ENCODE measurements around the gene FTO. TPM values are rescaled to one million over a fixed set of nuclear protein-coding genes. Genes with fewer than 3 reads are reported as not detected.

The FTO gene
- polyA plus RNA-seq, 1 donor from 2014 or later: 80.1 TPM

DNA sequence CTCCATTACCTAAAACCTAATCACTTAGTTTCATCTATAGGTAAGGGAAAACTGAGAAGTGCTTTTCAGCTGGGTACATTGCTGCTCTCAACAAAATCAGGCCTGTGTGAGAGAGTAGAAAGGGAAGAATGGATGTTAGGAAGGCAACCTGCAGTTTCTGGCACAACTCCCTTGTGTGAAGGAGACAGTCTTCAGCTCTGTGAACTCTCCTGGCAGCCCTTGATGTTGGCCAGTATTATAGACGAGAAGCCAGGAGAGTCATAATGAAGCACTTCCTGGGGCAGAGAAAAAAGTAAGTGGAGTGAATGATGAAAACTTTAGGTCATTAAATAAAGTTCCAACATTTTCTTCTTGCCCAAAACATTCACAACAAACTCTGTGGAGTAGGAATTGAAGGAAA lies 322.5 kb downstream of the FTO start:
- Histone ChIP-seq H3K9ac (ENCODE audit: low read length) (no peak overlapping the region), H3K4me2 (ENCODE audit: low read length) (no peak overlapping the region)

DNA sequence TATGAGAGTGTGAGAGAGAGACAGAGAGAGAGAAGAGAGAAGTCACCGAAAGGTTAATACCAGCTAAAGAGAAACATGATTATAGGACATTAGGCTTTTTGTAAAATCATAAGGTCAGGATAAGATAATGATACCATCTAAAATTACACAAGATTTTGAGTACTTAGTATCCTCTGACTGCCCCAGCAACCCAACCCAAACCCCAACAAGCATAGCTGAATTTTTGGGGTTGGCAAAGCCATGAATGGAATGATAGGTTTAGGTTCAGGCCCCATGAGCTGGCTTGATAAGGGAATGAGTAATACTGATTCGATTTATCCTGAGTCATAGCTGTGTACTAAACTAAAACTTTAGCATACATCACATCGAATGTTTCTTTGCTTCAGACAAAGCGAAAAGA lies 323.1 kb downstream of the FTO start:
- Histone ChIP-seq H3K9ac (ENCODE audit: low read length) (no peak overlapping the region), H3K4me2 (ENCODE audit: low read length) (no peak overlapping the region)
- TF ChIP-seq RAD21 (conservative IDR thresholded peaks at IDR 0.05) (no peak), EP300 (conservative IDR thresholded peaks at IDR 0.05; ENCODE audit: poor library complexity, severe bottlenecking) (no peak), SMC3 (conservative IDR thresholded peaks at IDR 0.05; ENCODE audit: poor library complexity) (no peak), MXI1 (conservative IDR thresholded peaks at IDR 0.05; ENCODE audit: poor library complexity, severe bottlenecking) (no peak), POLR2AphosphoS5 (IDR thresholded peaks at IDR 0.05) (no peak), TAF1 (IDR thresholded peaks at IDR 0.05; ENCODE audit: low read depth) (no peak), EZH2 (IDR thresholded peaks at IDR 0.05; ENCODE audit: borderline replicate concordance, insufficient read depth, low read length, poor library complexity, severe bottlenecking) (no peak)
- TF ChIP-seq, protein P1, sequence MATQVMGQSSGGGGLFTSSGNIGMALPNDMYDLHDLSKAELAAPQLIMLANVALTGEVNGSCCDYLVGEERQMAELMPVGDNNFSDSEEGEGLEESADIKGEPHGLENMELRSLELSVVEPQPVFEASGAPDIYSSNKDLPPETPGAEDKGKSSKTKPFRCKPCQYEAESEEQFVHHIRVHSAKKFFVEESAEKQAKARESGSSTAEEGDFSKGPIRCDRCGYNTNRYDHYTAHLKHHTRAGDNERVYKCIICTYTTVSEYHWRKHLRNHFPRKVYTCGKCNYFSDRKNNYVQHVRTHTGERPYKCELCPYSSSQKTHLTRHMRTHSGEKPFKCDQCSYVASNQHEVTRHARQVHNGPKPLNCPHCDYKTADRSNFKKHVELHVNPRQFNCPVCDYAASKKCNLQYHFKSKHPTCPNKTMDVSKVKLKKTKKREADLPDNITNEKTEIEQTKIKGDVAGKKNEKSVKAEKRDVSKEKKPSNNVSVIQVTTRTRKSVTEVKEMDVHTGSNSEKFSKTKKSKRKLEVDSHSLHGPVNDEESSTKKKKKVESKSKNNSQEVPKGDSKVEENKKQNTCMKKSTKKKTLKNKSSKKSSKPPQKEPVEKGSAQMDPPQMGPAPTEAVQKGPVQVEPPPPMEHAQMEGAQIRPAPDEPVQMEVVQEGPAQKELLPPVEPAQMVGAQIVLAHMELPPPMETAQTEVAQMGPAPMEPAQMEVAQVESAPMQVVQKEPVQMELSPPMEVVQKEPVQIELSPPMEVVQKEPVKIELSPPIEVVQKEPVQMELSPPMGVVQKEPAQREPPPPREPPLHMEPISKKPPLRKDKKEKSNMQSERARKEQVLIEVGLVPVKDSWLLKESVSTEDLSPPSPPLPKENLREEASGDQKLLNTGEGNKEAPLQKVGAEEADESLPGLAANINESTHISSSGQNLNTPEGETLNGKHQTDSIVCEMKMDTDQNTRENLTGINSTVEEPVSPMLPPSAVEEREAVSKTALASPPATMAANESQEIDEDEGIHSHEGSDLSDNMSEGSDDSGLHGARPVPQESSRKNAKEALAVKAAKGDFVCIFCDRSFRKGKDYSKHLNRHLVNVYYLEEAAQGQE (IDR thresholded peaks at IDR 0.05; ENCODE audit: borderline replicate concordance): no peak
- TF ChIP-seq, protein P2, sequence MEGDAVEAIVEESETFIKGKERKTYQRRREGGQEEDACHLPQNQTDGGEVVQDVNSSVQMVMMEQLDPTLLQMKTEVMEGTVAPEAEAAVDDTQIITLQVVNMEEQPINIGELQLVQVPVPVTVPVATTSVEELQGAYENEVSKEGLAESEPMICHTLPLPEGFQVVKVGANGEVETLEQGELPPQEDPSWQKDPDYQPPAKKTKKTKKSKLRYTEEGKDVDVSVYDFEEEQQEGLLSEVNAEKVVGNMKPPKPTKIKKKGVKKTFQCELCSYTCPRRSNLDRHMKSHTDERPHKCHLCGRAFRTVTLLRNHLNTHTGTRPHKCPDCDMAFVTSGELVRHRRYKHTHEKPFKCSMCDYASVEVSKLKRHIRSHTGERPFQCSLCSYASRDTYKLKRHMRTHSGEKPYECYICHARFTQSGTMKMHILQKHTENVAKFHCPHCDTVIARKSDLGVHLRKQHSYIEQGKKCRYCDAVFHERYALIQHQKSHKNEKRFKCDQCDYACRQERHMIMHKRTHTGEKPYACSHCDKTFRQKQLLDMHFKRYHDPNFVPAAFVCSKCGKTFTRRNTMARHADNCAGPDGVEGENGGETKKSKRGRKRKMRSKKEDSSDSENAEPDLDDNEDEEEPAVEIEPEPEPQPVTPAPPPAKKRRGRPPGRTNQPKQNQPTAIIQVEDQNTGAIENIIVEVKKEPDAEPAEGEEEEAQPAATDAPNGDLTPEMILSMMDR (IDR thresholded peaks at IDR 0.05; ENCODE audit: poor library complexity, severe bottlenecking): no peak

More for the DNA sequence above, 322.5 kb downstream of the FTO start:
- H3K27me3 ChIP-seq (ENCODE audit: insufficient read depth, low read depth, low read length): no peaks in the 10 kb centered on the region
- H3F3A ChIP-seq (ENCODE audit: insufficient read depth, low read length, poor library complexity, severe bottlenecking): no peaks in the 10 kb centered on the region
- no peaks in the 10 kb centered on the region for H3K9me3 ChIP-seq (ENCODE audit: low read length)
- H3K4me3 ChIP-seq (ENCODE audit: low read length): no peak overlapping the region
- H3K27ac ChIP-seq (ENCODE audit: low read length): no peak overlapping the region
- H3K9me2 ChIP-seq (ENCODE audit: insufficient read depth, low read length): no peaks in the 10 kb centered on the region
- H3K36me3 ChIP-seq (ENCODE audit: insufficient read depth, low read length): no peaks in the 10 kb centered on the region
- H4K20me1 ChIP-seq (ENCODE audit: insufficient read depth): no peaks in the 10 kb centered on the region
- no peaks in the 10 kb centered on the region for H3K79me2 ChIP-seq (replicated peaks; ENCODE audit: insufficient read depth, low read length)
- no peak for TF ChIP-seq RAD21 (conservative IDR thresholded peaks at IDR 0.05)
- TF ChIP-seq SMC3 (conservative IDR thresholded peaks at IDR 0.05; ENCODE audit: poor library complexity): no peak
- TF ChIP-seq, protein P1 (IDR thresholded peaks at IDR 0.05; ENCODE audit: borderline replicate concordance): no peak
- no peak for TF ChIP-seq EP300 (conservative IDR thresholded peaks at IDR 0.05; ENCODE audit: poor library complexity, severe bottlenecking)
- TF ChIP-seq POLR2AphosphoS5 (IDR thresholded peaks at IDR 0.05): no peak
- no peak for TF ChIP-seq EZH2 (IDR thresholded peaks at IDR 0.05; ENCODE audit: borderline replicate concordance, insufficient read depth, low read length, poor library complexity, severe bottlenecking)
- TF ChIP-seq MXI1 (conservative IDR thresholded peaks at IDR 0.05; ENCODE audit: poor library complexity, severe bottlenecking): no peak
- no peak for TF ChIP-seq TAF1 (IDR thresholded peaks at IDR 0.05; ENCODE audit: low read depth)
- TF ChIP-seq, protein P2 (IDR thresholded peaks at IDR 0.05; ENCODE audit: poor library complexity, severe bottlenecking): no peak
- H2AFZ ChIP-seq (ENCODE audit: low read depth, low read length): no peak overlapping the region

More for the DNA sequence above, 323.1 kb downstream of the FTO start:
- Histone ChIP-seq H3K9me2 (ENCODE audit: insufficient read depth, low read length) (no peaks in the 10 kb centered on the region), H3K9me3 (ENCODE audit: low read length) (no peaks in the 10 kb centered on the region), H2AFZ (ENCODE audit: low read depth, low read length) (no peak overlapping the region), H3K4me3 (ENCODE audit: low read length) (no peak overlapping the region), H3K27ac (ENCODE audit: low read length) (no peak overlapping the region), H3K27me3 (ENCODE audit: insufficient read depth, low read depth, low read length) (no peaks in the 10 kb centered on the region), H3K79me2 (replicated peaks; ENCODE audit: insufficient read depth, low read length) (no peaks in the 10 kb centered on the region), H3F3A (ENCODE audit: insufficient read depth, low read length, poor library complexity, severe bottlenecking) (no peaks in the 10 kb centered on the region), H3K36me3 (ENCODE audit: insufficient read depth, low read length) (no peaks in the 10 kb centered on the region), H4K20me1 (ENCODE audit: insufficient read depth) (no peaks in the 10 kb centered on the region)

Data from neural cell (in vitro differentiated cells).